COLO829 (cell line): ENCODE data around the gene ADTRP.

Experiments
- DNase-seq: peaks from one replicate; pipeline ENCODE4 v3.0.0; 2012; ENCODE audit warnings: low spot score

ADTRP gene, protein sequence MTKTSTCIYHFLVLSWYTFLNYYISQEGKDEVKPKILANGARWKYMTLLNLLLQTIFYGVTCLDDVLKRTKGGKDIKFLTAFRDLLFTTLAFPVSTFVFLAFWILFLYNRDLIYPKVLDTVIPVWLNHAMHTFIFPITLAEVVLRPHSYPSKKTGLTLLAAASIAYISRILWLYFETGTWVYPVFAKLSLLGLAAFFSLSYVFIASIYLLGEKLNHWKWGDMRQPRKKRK

DNA sequence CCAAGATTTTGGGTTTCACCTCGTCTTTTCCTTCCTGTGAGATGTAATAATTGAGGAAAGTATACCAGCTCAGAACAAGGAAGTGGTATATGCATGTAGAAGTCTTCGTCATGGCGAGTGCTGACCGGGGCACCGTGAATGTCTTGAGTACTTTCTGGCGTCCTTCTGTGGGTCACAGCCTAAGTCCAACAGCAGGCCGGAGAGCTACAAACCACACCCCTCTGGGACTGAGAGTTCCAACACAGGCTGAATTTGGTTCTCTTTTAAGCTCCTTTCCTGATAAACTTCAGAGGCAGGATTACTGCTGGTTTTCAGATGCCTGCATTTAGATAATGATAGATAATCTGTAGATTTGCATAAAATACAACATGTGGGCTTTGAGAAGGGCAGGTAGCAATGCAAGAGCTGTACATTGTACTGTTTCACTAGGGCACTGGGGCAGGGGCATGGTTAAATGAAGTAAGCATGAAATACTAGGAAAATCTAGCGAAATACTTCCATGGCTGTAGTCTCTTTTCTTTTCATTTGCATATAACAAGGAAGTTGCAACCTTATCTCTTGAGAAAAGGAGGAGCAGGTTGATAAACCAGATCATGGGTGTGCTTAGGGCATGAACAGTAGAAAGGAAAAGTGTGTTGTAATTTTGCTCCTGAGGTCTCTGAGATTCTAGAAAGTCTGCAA lies at the start of gene ADTRP:
Gene ADTRP (minus strand): TSS at position 156 of the 681 bp plus-strand sequence. CDS start 44 bp downstream, at position 112.
- DNase-seq, result no peak

DNA sequence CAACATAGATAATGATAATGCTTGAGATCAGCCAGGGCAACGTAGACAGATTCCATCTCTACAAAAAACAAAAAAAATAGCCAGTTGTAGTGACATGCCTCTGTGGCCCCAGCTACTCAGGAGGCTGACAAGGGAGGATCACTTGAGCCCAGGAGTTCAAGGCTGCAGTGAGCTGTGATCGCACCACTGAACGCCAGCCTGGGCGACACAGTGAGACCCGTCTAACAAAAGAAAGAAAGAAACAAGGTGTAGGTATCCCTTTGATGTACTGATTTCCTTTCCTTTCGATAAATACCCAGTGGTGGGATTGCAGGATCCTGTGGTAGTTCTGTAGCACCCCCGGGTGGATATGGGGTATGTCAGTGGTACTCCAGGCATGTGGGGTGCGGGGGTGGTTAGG lies 48.2 kb upstream of the ADTRP start:
- no peak for DNase-seq

DNA sequence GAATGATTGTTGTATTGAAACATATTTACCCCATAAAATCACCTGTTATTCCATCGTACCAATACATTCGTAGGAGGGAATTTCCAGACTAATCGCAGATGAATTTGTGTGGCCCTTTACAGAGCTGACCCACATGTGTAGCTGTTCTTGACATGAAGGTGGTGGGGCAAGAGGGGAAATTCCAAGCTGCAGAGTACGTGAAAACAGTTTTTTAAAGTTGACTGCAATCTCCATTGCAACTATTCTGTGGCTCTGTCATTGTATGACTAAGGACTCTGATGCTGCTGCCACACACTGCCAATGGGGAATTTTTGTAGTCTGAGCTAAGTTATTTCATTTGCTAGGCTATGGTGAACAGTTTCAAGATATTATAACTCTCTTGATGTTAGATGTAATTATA lies 46.4 kb upstream of the ADTRP start:
- no peak for DNase-seq

DNA sequence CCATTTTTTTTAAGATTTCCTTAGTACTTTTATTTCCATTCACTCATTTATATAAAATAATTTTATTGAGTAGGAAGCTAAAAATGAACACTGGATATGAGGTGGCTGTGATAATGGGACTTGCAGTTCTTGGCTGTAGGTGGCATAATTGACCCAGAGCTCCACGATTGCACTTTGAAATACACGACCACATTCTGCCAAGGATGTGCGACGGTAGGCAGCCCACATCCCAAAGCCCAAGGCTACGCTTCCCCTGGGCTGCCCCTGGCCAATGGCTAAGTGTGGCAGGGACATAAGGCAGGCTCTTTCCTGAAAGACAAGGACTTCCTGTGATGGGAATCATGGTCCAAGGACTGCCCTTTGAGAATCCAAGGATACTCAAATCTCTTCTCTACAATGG lies 43.7 kb upstream of the ADTRP start:
- no peak for DNase-seq

DNA sequence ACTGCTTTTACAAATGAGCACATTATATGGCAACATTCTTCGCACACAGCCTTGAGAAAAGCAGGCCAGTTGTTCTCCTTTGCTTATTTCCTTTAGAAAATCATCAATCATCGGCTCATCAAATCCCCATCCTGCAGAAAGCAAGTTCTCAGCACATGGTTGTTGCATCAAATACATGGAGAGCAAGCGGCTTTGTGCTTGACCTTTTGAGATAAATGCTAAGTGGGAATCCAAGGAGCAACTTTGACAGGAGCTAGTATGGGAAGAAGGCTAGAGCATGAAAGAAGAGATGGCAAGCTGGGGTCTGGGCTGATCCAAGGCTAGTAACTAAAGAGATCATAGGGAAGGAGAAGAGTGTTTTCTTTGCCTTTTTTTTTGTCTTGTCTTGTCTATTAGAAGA lies 43.2 kb upstream of the ADTRP start:
- DNase-seq, result no peak

DNA sequence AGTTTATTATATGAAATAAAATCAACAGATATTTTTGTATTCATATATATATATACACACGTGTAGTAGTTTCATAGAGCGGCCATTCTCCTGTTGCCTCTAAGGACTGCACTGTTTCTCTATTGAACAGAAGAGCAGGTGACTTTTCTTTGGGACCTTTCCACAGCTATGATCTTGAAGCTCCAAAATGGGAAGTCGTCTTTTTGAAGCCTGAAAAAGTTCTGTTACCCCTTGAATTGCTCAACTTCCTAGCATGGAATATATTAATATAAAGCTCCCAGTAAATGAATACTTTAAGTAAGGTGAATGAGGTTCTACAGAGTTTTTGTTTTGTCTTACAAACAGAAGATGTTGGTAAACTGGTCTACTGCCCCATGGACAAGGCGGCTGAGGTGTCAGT lies 42.2 kb upstream of the ADTRP start:
- no peak for DNase-seq

DNA sequence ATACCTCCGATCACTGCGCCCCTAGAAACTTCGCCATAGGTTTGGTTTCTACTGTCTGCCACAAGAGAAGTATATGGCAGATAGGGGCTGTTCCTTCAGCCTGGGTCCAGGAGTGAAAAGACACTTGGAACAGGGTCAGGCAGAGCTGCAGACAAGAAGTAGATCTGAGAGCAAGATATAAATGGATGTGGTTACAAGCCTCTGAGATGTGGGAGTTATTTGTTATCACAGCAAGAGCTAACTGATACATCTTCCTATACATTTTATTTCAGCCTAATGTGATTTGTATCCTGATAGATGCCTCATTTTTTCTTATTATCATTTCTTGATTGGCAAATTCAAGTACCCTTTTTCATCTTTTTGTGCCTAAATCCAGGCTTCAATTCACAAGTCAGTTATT lies 40.9 kb upstream of the ADTRP start:
- DNase-seq, result no peak

DNA sequence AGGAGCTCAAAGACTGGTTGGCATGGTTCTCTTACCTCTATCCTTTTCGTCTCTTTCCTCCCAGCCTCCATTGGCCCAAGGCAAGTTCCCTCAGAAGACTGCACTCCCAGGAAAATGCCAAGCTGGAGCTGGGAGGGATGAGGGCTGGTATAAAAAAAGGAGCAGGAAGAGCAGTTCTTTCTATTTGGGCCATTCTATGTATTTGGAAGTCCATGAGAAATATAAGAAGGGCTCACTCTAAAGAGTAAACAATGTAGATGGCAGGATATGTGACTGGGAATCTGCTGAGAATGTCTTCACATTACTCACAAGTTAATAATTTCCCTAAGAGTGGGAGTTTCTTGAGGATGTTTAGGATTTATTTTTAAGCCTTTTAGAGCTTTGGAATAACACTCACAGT lies 36.6 kb upstream of the ADTRP start:
- DNase-seq, result no peak

DNA sequence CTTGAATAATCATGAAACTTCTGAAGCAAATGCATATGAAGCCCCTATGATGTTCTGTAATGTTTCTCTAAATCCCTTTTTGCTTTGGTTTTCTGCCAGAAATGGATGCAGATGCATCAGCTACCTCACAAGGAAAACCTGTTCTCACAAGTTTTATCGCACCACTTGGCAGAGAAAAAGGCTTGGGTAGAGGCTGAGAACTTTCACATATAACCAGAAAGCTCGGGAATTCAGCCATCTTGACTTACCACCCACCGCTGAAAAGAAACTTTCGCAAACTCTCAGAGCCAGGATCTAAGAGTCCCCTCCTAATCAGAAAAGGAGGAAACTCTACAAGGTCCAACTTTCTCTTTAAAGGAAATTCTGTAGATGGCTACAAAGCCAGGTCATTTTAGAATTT lies 36.2 kb upstream of the ADTRP start:
- no peak for DNase-seq

DNA sequence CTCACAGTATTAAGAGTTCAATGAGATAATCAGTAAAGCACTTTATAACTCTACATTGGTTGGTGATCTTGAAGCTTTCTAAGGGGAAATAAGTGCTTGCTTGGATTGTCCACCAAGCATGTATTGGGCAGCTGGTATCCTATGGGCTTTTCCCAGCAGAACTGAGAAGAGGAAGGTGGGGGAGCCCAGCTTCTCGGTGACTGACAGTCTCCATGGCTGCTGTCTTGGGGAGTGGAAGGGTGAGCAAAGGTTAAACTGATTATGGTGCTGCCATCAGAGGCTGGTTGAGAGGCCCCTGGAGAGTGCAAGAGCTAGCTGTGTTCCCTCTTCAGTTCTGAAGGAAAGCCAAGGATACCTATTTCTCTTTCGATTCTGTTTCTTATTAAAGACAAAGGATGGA lies 35.5 kb upstream of the ADTRP start:
- DNase-seq, result no peak

DNA sequence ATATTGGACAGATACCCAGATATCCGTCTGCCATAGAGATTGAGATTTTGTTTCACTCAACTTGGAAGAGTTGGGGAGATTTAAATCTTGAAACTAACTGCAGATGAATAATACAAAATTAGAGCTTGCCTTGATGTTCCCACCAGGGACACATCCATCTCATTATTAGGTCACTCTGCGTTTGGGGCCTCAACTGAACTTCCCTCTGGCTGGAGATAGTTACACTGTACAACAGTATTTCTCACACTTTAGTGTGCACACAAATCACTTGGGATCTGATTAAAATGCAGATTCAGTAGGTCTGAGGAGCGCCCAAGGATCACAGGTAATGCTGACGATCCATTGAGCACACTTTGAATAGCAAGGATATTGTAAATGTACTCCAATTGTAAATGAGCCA lies 35.0 kb upstream of the ADTRP start:
- no peak for DNase-seq

DNA sequence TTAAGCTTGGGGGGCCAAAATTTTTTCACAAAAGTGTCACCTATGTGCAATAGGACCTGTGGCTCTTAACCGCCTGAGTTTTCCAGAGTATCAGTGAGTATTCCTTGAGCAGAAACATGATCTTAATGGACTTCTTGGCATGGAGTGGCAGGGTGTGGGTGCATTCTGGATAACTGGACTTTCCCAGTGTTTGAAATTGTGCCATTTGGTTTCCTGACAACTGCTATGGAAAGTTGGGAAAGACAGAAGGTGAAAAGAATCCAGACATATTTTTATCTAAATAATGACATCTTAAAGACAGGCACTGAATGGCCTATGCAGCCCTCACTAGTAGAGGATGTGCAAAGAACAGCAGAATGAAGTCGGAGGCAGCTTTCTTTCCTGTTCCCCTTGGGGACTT lies 34.3 kb upstream of the ADTRP start:
- no peak for DNase-seq

DNA sequence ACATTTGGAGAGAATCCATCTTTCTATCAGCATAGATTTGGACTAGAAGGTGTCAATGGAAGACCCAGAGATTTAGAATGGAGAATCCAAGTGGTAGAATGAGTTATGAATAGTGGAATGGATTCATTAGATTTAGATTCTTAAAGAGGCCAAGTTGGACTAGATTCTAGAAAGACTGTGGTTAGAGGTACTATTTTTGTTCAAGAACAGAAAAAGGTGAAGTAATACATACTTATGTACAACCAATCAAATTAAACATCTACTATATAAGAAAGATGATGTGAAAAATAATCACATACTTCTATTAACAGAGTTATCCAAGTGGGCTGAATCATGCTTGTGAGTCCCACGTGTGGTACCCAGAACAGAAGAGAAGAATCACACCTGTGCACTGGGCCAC lies 33.8 kb upstream of the ADTRP start:
- no peak for DNase-seq

DNA sequence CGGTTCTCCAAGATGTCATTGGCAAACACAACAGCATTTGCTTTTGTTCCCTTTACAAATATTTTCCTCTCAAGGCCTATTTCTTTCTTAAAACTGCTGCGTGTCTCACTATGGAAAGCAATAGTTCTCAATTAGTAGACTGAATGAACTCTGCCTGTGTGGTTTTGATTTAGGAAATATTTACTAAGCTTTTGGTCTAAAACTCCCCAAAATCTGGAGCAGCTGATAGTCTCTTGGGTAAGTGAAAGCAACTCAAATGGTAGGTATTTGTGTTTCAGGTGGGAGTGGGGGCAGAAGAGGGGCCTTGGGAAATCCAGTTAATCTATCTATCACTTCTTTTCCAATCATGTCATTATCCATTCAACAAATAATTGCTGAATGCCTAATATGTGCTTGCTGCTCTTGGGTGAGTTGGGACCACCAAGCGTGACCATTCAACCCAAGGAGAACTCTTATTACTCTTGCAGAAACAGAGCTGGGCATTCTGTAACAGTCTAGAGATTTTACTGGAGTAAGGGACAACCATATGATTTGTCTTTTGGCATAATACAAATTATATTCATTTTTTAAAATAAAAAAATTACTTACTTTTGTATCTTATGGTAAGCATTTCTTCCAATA lies 33.2 kb upstream of the ADTRP start:
- no peak for DNase-seq

DNA sequence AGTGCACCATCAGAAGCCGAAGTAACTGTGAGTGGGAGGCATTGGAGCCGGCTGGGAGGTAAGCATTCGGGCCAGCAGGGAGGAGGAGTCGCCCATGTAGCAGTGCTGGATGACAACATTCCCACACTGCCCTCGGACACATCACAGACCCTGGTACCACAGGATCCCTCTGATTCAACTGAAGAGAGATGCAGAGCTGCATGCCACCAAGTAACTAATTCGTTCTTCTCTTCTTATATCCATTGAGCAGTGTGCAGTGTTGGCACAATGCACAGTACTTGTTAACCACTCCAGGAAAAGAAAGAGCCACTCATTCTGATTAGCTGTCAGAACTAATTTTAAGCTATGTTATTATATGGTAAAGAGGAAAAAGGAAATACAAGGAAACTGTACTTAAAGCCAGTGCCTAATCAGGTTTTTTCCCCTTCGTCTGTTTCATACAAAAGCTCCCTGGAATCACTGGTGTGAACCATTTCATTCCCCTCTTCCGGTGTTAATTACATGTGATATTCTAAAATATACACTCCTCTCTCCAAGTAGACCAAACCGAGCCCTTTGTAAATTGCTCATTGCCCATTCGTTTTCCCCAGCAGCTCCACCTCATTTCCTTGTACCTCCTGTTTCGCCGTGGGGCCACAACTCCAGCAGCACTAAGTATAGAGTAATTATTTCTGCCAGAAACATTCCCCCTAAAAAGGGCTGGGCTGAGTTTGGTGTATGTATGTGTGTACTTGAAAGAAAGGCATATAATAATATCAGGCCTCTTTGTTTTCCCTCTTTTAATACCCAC lies 32.4 kb upstream of the ADTRP start:
- DNase-seq, result no peak

DNA sequence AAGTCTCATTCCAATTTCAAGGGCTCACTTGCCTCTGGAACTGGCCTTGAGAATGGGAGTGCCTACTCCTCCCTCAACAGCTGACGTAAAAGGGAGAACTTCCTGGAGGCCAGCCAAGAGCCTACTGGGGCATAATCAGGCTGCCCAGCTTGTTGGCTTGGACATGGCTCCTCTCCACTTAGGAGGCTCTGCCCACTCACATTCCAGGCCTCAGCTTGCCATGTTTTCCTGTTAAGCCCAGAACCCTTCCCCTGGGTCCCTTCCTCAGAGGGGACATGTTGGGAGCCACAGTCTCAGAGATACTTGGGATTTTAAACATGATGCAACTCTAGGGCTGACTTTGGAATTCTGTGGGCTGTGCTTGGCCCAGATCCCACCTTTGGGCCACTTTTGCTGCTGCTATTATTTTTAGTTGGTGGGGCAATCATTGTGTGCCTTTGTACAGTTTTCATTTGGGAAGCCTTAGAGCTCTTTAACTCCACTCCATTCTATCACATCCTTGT lies 31.5 kb upstream of the ADTRP start:
- DNase-seq, result peak; percentile 34

DNA sequence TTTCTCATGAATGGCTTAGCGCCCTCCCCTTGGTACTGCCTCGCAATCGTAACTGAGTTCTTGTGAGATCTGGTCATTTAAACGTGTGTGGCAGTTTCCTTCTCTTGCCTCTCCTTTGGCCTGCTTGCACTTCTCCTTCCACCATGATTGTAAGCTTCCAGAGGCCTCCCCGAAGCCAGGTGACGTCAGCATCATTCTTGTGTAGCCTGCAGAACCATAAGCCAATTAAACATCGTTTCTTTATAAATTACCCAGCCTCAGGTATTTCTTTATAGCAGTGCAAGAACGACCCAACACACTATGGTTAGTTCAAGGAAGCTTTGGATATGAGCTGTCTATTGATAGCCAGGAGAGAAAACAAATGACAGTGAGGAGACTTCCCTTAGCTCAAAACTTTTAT lies 29.5 kb upstream of the ADTRP start:
- DNase-seq, result no peak

DNA sequence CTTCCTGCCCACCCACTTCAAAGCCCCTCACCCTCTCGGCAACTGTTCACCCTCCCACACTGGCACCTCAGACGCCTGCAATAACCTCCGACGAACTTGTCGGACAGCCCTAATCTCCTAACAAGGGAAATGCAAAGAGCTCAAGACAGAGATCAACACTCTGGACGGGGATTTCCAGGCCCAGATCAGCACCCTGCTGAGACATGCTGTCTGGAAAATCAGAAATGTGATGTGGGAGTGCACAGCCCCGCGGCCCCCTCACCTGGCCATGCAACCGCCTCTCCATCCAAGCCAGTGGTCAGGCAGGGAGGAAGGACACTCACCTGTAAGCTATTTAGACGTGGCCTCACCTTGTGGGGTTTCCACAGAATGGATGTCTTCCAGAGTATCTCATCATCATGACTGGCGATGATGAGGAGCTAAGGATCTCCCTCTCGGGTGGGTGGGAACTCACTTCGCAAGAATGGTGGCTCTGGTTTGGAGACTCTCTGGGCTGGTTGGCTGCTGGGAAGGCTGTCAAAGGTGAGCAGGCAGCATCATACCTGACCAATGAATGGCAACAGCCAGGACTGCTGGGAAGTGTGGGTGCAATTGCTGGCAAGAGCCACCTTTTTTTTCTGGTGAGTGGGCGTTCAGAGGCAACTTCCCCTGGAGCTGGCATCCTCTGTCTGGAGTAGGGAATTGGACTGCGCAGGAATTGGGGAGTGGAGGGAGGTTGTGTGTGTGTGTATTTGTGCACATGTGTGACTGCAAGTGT lies 28.1 kb upstream of the ADTRP start:
- DNase-seq, result no peak

DNA sequence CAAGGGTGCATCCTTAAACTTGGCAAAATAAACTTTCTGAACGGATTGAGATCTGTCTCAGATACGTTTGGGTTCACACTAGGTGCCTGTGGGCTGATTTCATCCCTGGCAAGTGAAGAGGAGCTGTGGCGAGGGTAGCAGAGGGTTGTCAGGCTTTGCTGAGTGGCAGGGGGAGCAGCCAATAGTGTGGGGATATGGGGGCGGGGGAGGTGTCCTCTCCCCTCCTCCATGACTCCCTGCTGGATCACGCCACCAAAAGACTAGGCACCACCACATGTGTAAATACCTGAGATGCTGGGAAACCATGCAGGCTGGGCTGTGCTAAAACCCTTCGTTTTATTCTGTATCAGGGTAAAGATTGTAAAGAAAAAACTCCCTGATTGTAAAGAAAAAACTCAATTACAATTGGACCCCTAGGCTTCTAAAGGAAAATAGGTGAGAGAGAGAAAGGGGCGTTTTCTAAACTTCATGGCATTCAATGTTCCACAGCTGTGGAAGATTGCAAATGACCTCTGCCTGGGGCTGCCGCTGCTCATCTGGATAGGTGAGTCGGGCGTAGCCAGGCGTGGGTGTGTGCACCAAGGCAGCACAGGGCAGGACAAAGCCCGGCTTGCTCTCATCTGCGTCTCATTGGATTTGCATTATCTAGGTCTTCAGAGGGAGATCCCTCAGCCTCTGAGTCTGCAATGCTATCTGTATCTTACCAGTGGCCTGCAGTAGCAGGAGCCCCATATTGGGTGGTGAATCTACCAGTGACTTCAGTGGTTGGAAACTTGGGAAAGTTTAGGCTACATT lies 26.9 kb upstream of the ADTRP start:
- DNase-seq, result no peak

DNA sequence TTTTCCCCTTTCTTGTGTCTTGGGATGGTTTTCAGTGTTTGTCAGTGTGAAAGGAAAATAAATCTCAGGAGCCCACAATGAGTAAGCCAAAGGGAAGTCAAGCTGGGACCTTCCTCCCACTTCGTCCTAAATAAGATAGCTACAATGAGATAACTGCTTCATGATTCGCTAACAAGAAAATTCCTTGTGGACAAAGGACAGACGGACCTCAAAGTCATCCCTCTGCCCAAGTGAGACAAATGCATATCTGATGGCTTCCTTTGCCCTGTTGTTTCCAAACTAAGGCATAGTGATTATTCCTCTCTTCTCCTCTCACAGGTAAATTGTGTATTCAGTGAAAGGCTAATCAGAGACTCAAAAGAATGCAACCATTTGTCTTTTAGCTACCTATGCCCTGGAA lies 26.1 kb upstream of the ADTRP start:
- DNase-seq, result no peak

DNA sequence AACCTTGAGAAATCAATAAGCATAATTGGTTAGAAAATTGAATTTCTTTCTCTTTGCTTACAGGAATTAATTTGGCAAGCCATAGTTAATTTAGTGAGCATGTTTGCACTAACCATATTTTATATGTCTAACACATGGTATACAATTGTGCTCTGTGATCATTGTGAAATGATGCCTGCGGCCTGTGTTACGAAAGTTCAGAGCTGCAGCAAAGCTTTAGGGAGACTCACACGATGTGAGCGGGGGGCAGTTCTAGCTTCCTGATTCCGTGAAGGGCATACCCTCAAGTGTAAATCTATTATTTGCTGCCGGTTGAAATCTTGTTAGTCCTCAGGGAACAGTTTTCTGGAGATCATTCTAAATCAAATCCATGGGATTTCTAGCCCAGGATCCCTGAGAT lies 25.5 kb upstream of the ADTRP start:
- DNase-seq, result no peak
